ENCODE measurements around the gene ZWINT. TPM values are rescaled to one million over a fixed set of nuclear protein-coding genes. Genes with fewer than 3 reads are reported as not detected.

ZWINT gene
- total and polyA plus RNA-seq, 2 of the 8 experiments (the other 6 are each of a cell fraction or from before 2014, with no cell fraction given) = 52.1 to 71.2 TPM

- no peaks in the 10 kb centered on the region for H3K4me1 ChIP-seq (replicated peaks in 1 of 4; ENCODE audit: control insufficient read depth in 3 of 4, insufficient read depth in 4 of 4, low read length in 3 of 4)
- no peak overlapping the region for H2BK12ac ChIP-seq (ENCODE audit: low read depth, low read length)
- H4K8ac ChIP-seq (ENCODE audit: extremely low read depth, insufficient read depth, low read length) = no peak overlapping the region
- no peak overlapping the region for H3K18ac ChIP-seq (ENCODE audit: extremely low read depth, low read length)
- H3K9me3 ChIP-seq (ENCODE audit: insufficient read depth in 2 of 2, low read depth in 1 of 2, low read length in 1 of 2) = no peaks in the 10 kb centered on the region
- H3K27me3 ChIP-seq (replicated peaks in 1 of 4; ENCODE audit: control insufficient read depth in 3 of 4, extremely low read depth in 1 of 4, insufficient read depth in 3 of 4, low read length in 3 of 4) = no peaks in the 10 kb centered on the region
- H3K36me3 ChIP-seq (ENCODE audit: control insufficient read depth in 2 of 4, insufficient read depth in 4 of 4, low read length in 3 of 4) = no peaks in the 10 kb centered on the region
- no peak for DNase-seq (ENCODE audit: low read depth in 1 of 2, low spot score in 2 of 2)
- H2BK20ac ChIP-seq (ENCODE audit: low read length) = no peak overlapping the region
- FAIRE-seq = no peak
- TF ChIP-seq POLR2AphosphoS5 (IDR thresholded peaks at IDR 0.05; ENCODE audit: low read depth, low read length) = no peak
- no peak for TF ChIP-seq RAD21 (IDR thresholded peaks at IDR 0.05 in 1 of 2, conservative IDR thresholded peaks at IDR 0.05 in 1 of 2; ENCODE audit: low read depth in 2 of 2, low read length in 2 of 2)
- TF ChIP-seq NRF1 (IDR thresholded peaks at IDR 0.05; ENCODE audit: low read depth, low read length) = no peak
- TF ChIP-seq KDM5A (IDR thresholded peaks at IDR 0.05; ENCODE audit: low read length) = no peak
- no peak for TF ChIP-seq ATF3 (IDR thresholded peaks at IDR 0.05; ENCODE audit: insufficient read depth, low read depth, low read length)
- TF ChIP-seq POLR2A (IDR thresholded peaks at IDR 0.05; ENCODE audit: control extremely low read depth in 1 of 2, low read depth in 2 of 2, low read length in 2 of 2) = no peak
- no peak for TF ChIP-seq GTF2F1 (IDR thresholded peaks at IDR 0.05; ENCODE audit: borderline replicate concordance, low read depth, low read length)
- TF ChIP-seq SP2 (IDR thresholded peaks at IDR 0.05; ENCODE audit: low read length) = no peak
- no peak for TF ChIP-seq GABPA (IDR thresholded peaks at IDR 0.05; ENCODE audit: borderline replicate concordance, insufficient read depth, low read length)
- TF ChIP-seq JUN (IDR thresholded peaks at IDR 0.05; ENCODE audit: low read depth, low read length) = no peak
- no peak for TF ChIP-seq TAF7 (optimal IDR thresholded peaks at IDR 0.05; ENCODE audit: borderline replicate concordance, low read depth, low read length)
- no peak for TF ChIP-seq FOSL1 (IDR thresholded peaks at IDR 0.05; ENCODE audit: insufficient read depth, low read depth, low read length)
- no peak for TF ChIP-seq E2F6 (IDR thresholded peaks at IDR 0.05)
- no peak for TF ChIP-seq MAFK (IDR thresholded peaks at IDR 0.05; ENCODE audit: low read depth, low read length)
- no peak overlapping the region for H3K14ac ChIP-seq (ENCODE audit: insufficient read length)
- H3K4me3 ChIP-seq (ENCODE audit: extremely low read depth in 1 of 4, insufficient read depth in 2 of 4, low read depth in 3 of 4, low read length in 4 of 4) = no peak overlapping the region
- WGBS, 2 experiments (ENCODE audit: extremely low coverage in 1 of 2, insufficient coverage in 1 of 2, insufficient read length in 1 of 2, insufficient replicate concordance in 2 of 2, low coverage in 1 of 2, low lambda C conversion rate in 2 of 2, missing lambda C conversion rate in 1 of 2) = 62% methylated on average over 2 of the region's 2 CpGs; no CpG with 5 or more reads in 1 of the 2 experiments
- no peak overlapping the region for H4K5ac ChIP-seq (ENCODE audit: insufficient read length, low read depth, low read length)
- no peak overlapping the region for H3K9ac ChIP-seq (replicated peaks in 1 of 4; ENCODE audit: extremely low read depth in 1 of 4, low read depth in 3 of 4, low read length in 3 of 4)
- no peak overlapping the region for H2BK15ac ChIP-seq (ENCODE audit: low read length)
- no peak overlapping the region for H2BK5ac ChIP-seq (ENCODE audit: low read depth, low read length)
- H3K23me2 ChIP-seq (ENCODE audit: low read depth, low read length) = no peaks in the 10 kb centered on the region
- no peak overlapping the region for H2AFZ ChIP-seq (ENCODE audit: low read length)
- H2BK120ac ChIP-seq (replicated peaks; ENCODE audit: low read depth, low read length) = no peak overlapping the region
- no peaks in the 10 kb centered on the region for H3K79me2 ChIP-seq (ENCODE audit: control insufficient read depth in 1 of 2, insufficient read depth in 2 of 2, low read length in 2 of 2)
- no peak overlapping the region for H3K4ac ChIP-seq (replicated peaks; ENCODE audit: insufficient read length, low read depth, low read length)
- H3K4me2 ChIP-seq (ENCODE audit: insufficient read depth in 1 of 2, low read depth in 2 of 2, low read length in 2 of 2) = no peak overlapping the region
- no peak overlapping the region for H4K91ac ChIP-seq (replicated peaks; ENCODE audit: insufficient read length, low read length)
- H3K23ac ChIP-seq (ENCODE audit: insufficient read length) = no peak overlapping the region
- no peak overlapping the region for H3K27ac ChIP-seq (ENCODE audit: low read depth, low read length)
- H4K20me1 ChIP-seq (replicated peaks in 1 of 2; ENCODE audit: control insufficient read depth in 1 of 2, insufficient read depth in 2 of 2, low read length in 2 of 2) = no peaks in the 10 kb centered on the region
- CTCF ChIA-PET (ENCODE audit: partially characterized antibody) = no interaction called here
- no peak overlapping the region for H2AK5ac ChIP-seq (ENCODE audit: low read depth, low read length)
- no peak overlapping the region for H3K56ac ChIP-seq (replicated peaks; ENCODE audit: insufficient read length, low read depth, low read length)
- POLR2A ChIA-PET (ENCODE audit: partially characterized antibody) = no interaction called here
- H3K79me1 ChIP-seq (ENCODE audit: low read depth, low read length) = no peaks in the 10 kb centered on the region
These were observed 42.2 kb downstream of the ZWINT start for GRCh38 chr10:56318816-56319215.
